HL-60/S4 treated with retinoic acid at 250 ng/mL for 4 days and 3 days (cell line): Measurements from ENCODE around the gene IL25.
"Not testable (repeated sequence)": the region's sequence is repeated elsewhere in the genome, so short reads cannot be mapped to it uniquely, and the experiment has no call there.

Source experiments
- in situ Hi-C: fragments of 300-500 bp; cut with MboI; formaldehyde crosslinking; loops from 2 replicates; pipeline ENCODE4 v1.7.0; 2022; ENCODE audit warnings: low sequenced_read_pairs

The IL25 gene

DNA sequence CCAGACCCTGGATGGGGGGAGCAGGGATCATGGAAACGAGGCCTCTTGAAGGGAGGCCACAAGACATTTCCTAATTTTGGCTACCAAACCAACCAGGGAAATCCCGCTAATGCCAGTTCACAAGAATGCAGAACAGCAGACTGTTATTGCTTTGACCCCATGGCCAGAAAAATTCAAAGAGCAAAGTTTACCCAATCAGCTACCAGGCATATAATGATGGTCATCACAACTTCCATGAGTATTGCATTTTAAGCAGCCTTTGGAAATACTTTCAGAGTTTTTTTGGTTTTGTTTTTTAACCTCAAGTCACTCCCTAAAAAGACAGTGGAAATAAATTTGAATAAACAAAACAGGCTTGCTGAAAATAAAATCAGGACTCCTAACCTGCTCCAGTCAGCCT, at the start of gene IL25:
Gene IL25 (plus strand): TSS at position 301 of the 400 bp plus-strand sequence.
- in situ Hi-C loops, result no loop called here

DNA sequence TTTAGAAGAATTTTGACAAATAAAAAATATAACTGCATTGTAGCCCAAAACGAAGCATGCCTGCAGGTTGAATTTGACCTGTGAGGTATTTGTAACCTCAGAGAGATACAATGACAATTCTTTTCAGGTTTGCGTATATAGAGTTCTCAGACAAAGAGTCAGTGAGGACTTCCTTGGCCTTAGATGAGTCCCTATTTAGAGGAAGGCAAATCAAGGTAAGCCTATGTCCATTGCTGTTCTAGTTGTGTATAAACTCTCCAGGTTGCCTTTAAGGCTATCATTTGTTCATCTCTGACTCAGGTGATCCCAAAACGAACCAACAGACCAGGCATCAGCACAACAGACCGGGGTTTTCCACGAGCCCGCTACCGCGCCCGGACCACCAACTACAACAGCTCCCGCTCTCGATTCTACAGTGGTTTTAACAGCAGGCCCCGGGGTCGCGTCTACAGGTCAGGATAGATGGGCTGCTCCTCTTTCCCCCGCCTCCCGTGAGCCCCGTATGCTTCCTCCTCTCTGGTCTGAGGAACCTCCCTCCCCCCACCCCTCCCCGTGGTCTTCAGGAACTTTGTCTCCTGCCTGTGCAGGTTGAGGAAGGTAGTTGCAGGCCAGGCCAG, 48.7 kb upstream of the IL25 start:
- in situ Hi-C loops, result no loop called here

DNA sequence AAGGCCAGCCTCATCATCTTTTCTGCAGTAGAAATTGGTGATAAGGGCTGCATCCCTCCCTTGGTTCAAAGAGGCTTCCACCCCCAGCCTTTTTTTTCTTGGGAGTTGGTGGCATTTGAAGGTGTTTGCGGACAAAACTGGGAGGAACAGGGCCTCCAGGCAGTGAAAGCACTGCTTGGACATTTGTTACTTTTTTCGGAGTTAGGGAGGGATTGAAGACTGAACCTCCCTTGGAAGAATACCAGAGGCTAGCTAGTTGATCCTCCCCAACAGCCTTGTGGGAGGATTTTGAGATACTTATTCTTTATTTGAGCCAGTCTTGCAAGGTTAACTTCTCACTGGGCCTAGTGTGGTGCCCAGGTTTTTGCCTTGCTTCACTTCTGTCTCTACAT, 48.2 kb upstream of the IL25 start:
- in situ Hi-C loops, result no loop called here

GRCh38 chr14:23324993-23325392, 47.6 kb upstream of the IL25 start:
- in situ Hi-C loops, result no loop called here

DNA sequence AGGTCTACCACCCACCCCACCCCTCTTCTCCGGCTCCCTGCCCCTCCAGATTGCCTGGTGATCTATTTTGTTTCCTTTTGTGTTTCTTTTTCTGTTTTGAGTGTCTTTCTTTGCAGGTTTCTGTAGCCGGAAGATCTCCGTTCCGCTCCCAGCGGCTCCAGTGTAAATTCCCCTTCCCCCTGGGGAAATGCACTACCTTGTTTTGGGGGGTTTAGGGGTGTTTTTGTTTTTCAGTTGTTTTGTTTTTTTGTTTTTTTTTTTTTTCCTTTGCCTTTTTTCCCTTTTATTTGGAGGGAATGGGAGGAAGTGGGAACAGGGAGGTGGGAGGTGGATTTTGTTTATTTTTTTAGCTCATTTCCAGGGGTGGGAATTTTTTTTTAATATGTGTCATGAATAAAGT, 46.9 kb upstream of the IL25 start:
- in situ Hi-C loops, result not testable (repeated sequence)

GRCh38 chr14:23326491-23327332, 45.9 kb upstream of the IL25 start:
- in situ Hi-C loops, result no loop called here

GRCh38 chr14:23327947-23328744, 44.5 kb upstream of the IL25 start:
- in situ Hi-C loops, result no loop called here

DNA sequence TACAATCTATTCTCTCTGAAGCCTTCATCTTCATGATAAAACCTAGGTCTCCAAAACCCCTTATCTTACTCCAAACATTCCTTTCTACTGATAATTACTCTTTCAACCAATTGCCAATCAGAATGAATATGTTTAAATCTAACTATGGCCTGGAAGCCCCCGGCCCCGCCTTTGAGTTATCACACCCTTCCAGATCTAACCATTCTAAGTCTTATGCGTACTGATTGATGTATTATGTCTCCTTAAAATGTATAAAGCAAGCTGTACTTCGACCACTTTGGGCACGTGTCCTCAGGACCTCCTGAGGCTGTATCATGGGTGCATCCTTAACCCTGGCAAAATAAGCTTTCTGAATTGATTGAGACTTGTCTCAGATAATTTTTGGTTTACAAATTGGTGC, 37.0 kb upstream of the IL25 start:
- in situ Hi-C loops, result no loop called here

GRCh38 chr14:23339506-23340268, 32.9 kb upstream of the IL25 start:
- in situ Hi-C loops, result no loop called here

- in situ Hi-C loops, result no loop called here
Observed at GRCh38 chr14:23344481-23344880, 28.1 kb upstream of the IL25 start.

DNA sequence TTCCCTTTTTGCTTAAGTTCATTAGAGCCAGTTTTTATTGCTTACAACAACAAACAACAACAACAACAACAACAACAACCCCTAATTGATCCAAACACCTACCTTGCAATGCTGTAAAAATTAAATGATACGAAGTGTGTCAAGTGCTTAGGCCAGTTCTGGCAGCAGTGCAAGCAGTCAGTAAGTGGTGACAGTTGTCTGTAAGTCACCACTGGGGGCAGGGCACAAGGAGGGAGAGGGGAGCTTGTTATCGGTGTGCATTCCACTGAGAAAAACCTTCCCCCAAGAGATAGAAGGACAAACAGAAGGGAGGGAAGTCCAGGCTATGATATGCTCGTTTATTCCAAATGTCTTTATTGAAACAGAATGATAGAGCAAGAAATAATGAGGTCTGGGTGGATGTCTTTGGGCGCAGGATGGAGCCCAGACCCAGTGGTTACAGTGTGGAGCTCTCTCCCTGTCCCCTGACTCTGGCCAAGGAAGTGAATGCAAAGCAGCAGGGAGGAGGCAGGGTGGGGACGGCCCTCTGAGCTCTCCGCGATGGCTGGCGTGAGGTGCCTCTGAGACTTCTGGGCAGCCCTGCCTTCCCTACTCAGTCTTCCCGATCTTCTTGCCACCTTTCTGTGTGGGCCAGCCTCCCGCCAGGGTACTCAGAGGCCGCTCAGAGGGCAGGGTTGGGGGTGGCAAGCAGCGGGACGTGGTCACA, 26.5 kb upstream of the IL25 start:
- in situ Hi-C loops, result no loop called here

DNA sequence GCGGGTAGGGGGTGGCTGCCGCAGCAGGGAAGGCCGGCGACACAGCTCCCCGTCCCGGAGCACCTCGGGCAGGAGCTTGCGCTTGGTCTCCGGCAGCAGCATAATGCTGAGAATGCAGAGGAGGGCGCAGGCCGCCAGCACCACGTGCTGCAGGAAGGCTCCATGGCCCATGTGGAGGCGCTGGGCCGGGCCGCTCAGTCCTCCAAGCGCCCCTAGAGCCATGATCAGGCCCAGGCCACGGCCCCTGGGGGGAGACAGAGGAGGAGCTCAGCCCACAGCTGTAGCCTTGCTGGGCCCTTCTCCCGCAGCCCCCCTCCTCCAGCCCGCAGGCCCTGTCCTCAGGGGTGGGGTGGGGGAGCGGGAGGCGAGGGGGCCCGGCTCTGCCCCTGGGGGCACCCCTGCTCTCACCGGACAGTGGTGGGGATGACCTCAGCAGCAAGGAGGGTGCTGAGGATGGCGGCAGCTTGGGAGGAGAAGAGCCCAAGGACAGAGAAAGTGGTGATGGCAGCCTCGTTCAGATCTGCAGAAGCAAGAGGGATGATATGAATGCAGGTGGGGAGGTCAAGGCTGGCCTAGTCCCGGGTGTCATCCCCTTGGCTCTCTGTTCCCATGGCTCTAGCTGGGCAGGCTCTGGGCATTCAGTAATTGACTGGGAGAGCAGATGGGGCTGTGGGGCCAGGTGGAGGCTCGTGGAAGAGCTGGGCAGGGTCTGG, 25.8 kb upstream of the IL25 start:
- in situ Hi-C loops, result no loop called here

GRCh38 chr14:23347406-23348296, 25.0 kb upstream of the IL25 start:
- in situ Hi-C loops, result no loop called here

GRCh38 chr14:23348297-23348655, 24.3 kb upstream of the IL25 start:
- in situ Hi-C loops, result no loop called here

DNA sequence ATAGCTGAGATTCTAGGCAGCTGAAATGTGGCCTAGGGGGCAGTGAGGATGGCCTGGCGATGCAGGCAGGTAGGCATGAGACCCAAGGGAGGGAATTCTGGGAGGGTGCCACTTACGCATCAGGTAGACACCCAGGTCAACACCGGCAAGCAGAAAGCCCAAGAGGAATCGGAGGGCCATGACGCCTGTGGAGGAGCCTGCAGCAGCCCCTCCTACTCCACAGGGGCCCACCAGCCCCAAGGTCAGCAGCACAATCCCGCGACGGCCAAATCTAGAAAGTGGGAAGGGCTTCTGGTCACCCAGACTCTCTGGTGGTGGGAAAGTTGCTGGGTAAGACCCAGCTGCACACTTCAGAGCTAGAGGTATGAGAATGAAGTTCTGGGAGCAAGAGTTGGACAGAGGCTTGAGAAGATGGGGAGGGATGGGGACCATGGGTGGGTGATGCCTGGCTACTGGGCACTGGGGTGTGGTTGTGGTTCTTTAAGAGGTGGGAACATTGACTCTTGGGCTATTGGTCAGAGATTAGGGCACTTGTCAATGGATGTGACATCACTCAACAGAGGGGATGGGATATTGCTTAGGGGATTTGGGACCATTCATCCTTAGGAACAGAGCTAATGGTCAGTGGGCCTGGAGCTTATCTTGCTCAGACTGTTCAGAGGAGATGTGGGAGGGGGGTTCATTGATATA, 23.3 kb upstream of the IL25 start:
- in situ Hi-C loops, result no loop called here

DNA sequence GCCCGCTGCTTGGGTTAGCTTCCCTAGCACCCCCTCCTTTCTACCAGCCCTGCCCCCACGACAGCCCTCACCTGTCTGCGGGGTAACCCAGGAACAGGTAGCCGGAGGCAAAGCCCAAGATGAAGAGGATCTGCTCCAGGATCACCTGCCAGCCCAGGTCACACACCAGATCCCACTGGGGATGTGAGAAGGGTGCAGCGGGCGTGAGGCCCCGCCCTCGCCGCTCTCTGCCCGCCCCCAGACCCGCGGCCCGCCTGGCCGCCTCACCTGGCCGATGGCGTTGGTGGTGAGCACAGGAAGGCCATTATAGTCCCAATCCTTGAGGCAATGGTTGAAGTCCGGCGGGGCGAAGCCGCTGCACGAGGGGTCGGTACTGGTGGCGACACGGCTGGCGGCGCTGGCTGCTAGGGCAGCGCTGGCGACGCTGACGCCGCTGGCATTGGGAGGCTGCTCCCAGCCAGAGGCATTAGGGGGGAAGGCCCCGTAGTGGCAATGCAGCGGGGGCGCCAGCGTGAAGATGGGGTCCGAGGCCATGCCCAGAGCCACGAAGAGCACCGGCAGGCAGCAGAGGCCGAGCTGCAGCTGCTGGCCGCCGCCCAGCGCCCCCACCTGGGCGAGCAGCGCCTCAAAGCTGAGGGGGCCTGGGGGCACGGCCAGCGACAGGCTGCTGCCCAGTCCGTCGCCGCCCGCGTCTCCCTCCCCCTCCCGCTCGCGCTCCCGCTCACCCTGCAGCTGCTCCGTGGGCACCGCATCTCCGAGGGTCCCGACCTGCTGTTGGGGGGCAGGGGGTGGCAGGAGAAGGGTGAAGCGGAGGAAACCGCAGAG, 20.7 kb upstream of the IL25 start:
- in situ Hi-C loops, result no loop called here
